Measurements from ENCODE around the gene BRD9. TPM values are rescaled to one million over a fixed set of nuclear protein-coding genes. Genes with fewer than 3 reads are reported as not detected.

The BRD9 gene
- total and polyA plus RNA-seq, 9 of the 15 experiments (the other 6 are each of a cell fraction or from before 2014, with no cell fraction given), result 2.4 to 68.7 (median 44.9) TPM

GRCh38 chr5:875931-876330, 16.7 kb downstream of the BRD9 start (continued):
- TF ChIP-seq, protein P1, sequence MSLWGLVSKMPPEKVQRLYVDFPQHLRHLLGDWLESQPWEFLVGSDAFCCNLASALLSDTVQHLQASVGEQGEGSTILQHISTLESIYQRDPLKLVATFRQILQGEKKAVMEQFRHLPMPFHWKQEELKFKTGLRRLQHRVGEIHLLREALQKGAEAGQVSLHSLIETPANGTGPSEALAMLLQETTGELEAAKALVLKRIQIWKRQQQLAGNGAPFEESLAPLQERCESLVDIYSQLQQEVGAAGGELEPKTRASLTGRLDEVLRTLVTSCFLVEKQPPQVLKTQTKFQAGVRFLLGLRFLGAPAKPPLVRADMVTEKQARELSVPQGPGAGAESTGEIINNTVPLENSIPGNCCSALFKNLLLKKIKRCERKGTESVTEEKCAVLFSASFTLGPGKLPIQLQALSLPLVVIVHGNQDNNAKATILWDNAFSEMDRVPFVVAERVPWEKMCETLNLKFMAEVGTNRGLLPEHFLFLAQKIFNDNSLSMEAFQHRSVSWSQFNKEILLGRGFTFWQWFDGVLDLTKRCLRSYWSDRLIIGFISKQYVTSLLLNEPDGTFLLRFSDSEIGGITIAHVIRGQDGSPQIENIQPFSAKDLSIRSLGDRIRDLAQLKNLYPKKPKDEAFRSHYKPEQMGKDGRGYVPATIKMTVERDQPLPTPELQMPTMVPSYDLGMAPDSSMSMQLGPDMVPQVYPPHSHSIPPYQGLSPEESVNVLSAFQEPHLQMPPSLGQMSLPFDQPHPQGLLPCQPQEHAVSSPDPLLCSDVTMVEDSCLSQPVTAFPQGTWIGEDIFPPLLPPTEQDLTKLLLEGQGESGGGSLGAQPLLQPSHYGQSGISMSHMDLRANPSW (CRISPR knock-in tag; IDR thresholded peaks at IDR 0.05), result no peak
- no peak for TF ChIP-seq ELK1 (CRISPR knock-in tag; IDR thresholded peaks at IDR 0.05)
- TF ChIP-seq, protein P2, sequence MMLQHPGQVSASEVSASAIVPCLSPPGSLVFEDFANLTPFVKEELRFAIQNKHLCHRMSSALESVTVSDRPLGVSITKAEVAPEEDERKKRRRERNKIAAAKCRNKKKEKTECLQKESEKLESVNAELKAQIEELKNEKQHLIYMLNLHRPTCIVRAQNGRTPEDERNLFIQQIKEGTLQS (IDR thresholded peaks at IDR 0.05), result no peak
- TF ChIP-seq, protein P2 (CRISPR knock-in tag; conservative IDR thresholded peaks at IDR 0.05), result no peak

- no peaks in the 10 kb centered on the region for H3K27me3 ChIP-seq (ENCODE audit: control insufficient read depth in 2 of 2, insufficient read depth in 2 of 2, low read length in 2 of 2)
- H3K27ac ChIP-seq (ENCODE audit: extremely low read depth, low read depth, low read length), result no peak overlapping the region
- in situ Hi-C loops (cut with MboI) (no loop called here), intact Hi-C loops (cut with micrococcal nuclease) (no loop called here)
- FAIRE-seq, result no peak
- ChIA-PET CTCF (ENCODE audit: low intra/inter-chr PET ratio) (no interaction called here), POLR2A (interaction anchor here (0.6 to 1.8 kb wide), 3 partner anchors 8 to 12 kb away, joined by 3 to 8 read pairs (median 5); no protein-coding TSS in a partner anchor)
- no peak; the same call in 2 of the 3 replicates for ATAC-seq
- no peak overlapping the region for H2AFZ ChIP-seq (ENCODE audit: low read depth, low read length)
- H3K9me1 ChIP-seq (ENCODE audit: control insufficient read depth, insufficient read depth, low read length), result no peaks in the 10 kb centered on the region
- 80% methylated on average over 8 of the region's 8 CpGs for WGBS (ENCODE audit: insufficient coverage, low coverage, missing lambda C conversion rate)
- no peak overlapping the region for H3K9ac ChIP-seq (ENCODE audit: insufficient read depth in 1 of 2, low read depth in 2 of 2, low read length in 2 of 2)
- H3K9me3 ChIP-seq (replicated peaks; ENCODE audit: control insufficient read depth, insufficient read depth, low read depth, low read length), result no peaks in the 10 kb centered on the region
- no peak overlapping the region for H3K4me2 ChIP-seq (ENCODE audit: insufficient read depth, low read length)
- H3K79me2 ChIP-seq (ENCODE audit: control insufficient read depth, insufficient read depth, low read length), result peaks cover 4% of the 10 kb centered on the region; the same call in 2 of the 3 replicates
- no peak overlapping the region for H3K4me3 ChIP-seq
- H4K20me1 ChIP-seq (replicated peaks; ENCODE audit: control insufficient read depth, insufficient read depth, low read length), result peaks cover 15% of the 10 kb centered on the region
- peaks cover 0 to 5% of the 10 kb centered on the region in 2 experiments; a peak in 2 of 5 replicates for H3K4me1 ChIP-seq (replicated peaks in 1 of 2; ENCODE audit: control insufficient read depth in 2 of 2, insufficient read depth in 2 of 2, low read length in 2 of 2)
- H3K36me3 ChIP-seq (ENCODE audit: control insufficient read depth, insufficient read depth, low read length), result peaks cover 97% of the 10 kb centered on the region
- no peak for DNase-seq (ENCODE audit: extremely low read depth in 1 of 4, low spot score in 3 of 4)
- BruUV-seq (replicated peaks), result no TSS peak
- TF ChIP-seq, protein P3, sequence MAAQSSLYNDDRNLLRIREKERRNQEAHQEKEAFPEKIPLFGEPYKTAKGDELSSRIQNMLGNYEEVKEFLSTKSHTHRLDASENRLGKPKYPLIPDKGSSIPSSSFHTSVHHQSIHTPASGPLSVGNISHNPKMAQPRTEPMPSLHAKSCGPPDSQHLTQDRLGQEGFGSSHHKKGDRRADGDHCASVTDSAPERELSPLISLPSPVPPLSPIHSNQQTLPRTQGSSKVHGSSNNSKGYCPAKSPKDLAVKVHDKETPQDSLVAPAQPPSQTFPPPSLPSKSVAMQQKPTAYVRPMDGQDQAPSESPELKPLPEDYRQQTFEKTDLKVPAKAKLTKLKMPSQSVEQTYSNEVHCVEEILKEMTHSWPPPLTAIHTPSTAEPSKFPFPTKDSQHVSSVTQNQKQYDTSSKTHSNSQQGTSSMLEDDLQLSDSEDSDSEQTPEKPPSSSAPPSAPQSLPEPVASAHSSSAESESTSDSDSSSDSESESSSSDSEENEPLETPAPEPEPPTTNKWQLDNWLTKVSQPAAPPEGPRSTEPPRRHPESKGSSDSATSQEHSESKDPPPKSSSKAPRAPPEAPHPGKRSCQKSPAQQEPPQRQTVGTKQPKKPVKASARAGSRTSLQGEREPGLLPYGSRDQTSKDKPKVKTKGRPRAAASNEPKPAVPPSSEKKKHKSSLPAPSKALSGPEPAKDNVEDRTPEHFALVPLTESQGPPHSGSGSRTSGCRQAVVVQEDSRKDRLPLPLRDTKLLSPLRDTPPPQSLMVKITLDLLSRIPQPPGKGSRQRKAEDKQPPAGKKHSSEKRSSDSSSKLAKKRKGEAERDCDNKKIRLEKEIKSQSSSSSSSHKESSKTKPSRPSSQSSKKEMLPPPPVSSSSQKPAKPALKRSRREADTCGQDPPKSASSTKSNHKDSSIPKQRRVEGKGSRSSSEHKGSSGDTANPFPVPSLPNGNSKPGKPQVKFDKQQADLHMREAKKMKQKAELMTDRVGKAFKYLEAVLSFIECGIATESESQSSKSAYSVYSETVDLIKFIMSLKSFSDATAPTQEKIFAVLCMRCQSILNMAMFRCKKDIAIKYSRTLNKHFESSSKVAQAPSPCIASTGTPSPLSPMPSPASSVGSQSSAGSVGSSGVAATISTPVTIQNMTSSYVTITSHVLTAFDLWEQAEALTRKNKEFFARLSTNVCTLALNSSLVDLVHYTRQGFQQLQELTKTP (IDR thresholded peaks at IDR 0.05; ENCODE audit: low read depth in 1 of 2, partially characterized antibody in 2 of 2), result no peak
- no peak for TF ChIP-seq ZNF184 (CRISPR knock-in tag; IDR thresholded peaks at IDR 0.05)
- TF ChIP-seq ZNF764 (CRISPR knock-in tag; IDR thresholded peaks at IDR 0.05; ENCODE audit: low read depth), result no peak
Measured at GRCh38 chr5:873328-873727, 19.3 kb downstream of the BRD9 start.

All from K562 (cell line).